HepG2 (cell line): ENCODE results near the gene ACOXL. TPM values are rescaled to one million over a fixed set of nuclear protein-coding genes. Genes with fewer than 3 reads are reported as not detected.

Experiments
- ATAC-seq: fragments of 200-7000 bp; cut with Tn5 transposase; 3 replicates; pipeline ENCODE4 v1.9.1; 2020; ENCODE audit warnings: mild to moderate bottlenecking, moderate library complexity
- BruUV-seq: library from RNA; stranded (reverse); fragments of 400-500 nt; replicated peaks from 2 replicates; lab custom pipeline; 2021; lab: Mats Ljungman, UMichigan
- CTCF ChIA-PET: fragments of 300-600 bp; formaldehyde crosslinking; extraction: SDS; loops from one replicate; lab custom pipeline; 2021; ENCODE audit warnings: low total read pairs, inconsistent platforms, low intra/inter-chr PET ratio; lab: Yijun Ruan, JAX
- POLR2A ChIA-PET: fragments of 350-600 bp; sonication (Branson Sonifier 250); formaldehyde crosslinking; loops from one replicate; lab custom pipeline; 2020; ENCODE audit warnings: antibody characterized with exemption, inconsistent platforms; lab: Yijun Ruan, JAX
- DNase-seq: peaks from one replicate; pipeline ENCODE4 v3.0.0-alpha.2; 2015; ENCODE audit warnings: low spot score
- FAIRE-seq: peaks from 3 replicates; lab custom pipeline; 2011; peaks lifted over from hg19 to GRCh38; lab: Jason Lieb, UNC
- H2AFZ ChIP-seq: one replicate; pipeline ENCODE4 v1.6.1; 2011; ENCODE audit warnings: low read length, inconsistent platforms
- H3K27ac ChIP-seq: fragments of 300-600 bp; 3 replicates; pipeline ENCODE4 v1.8.0; 2011; ENCODE audit warnings: mixed run types, mild to moderate bottlenecking, mixed read lengths, low read length, inconsistent platforms; ENCODE audit not compliant: insufficient read depth; ENCODE audit errors: extremely low read length
- H3K27me3 ChIP-seq, 2 experiments: fragments of 200-600 bp in 1 of 2; 2 replicates in 1 of 2; 3 replicates in 1 of 2; pipeline versions ENCODE4 v1.6.0 to v1.8.0; 2011; ENCODE audit warnings: low read length in 2 of 2, mild to moderate bottlenecking in 2 of 2, moderate library complexity in 2 of 2, inconsistent platforms in 1 of 2; ENCODE audit not compliant: insufficient read depth in 2 of 2, control insufficient read depth in 1 of 2
- H3K36me3 ChIP-seq, 2 experiments: fragments of 200-600 bp in 1 of 2; replicated peaks in 1 of 2; 2 replicates in 1 of 2; 3 replicates in 1 of 2; pipeline versions ENCODE4 v1.5.1 to v1.8.0; 2011; ENCODE audit warnings: low read length in 2 of 2, inconsistent platforms in 1 of 2; ENCODE audit not compliant: insufficient read depth in 2 of 2, control insufficient read depth in 1 of 2
- H3K4me1 ChIP-seq: 2 replicates; pipeline ENCODE4 v1.5.1; 2012; ENCODE audit warnings: low read length, inconsistent platforms; ENCODE audit not compliant: insufficient read depth
- H3K4me2 ChIP-seq: 2 replicates; pipeline ENCODE4 v1.6.0; 2011; ENCODE audit warnings: low read depth, low read length, inconsistent platforms
- H3K4me3 ChIP-seq, 3 experiments: fragments of 200-600 bp in 1 of 3; sonication (generic), shearing (Covaris generic) in 1 of 3; replicated peaks in 1 of 3; 2 replicates each; pipeline ENCODE4 v1.5.1; 2011 to 2016; ENCODE audit warnings: low read length in 3 of 3, inconsistent platforms in 2 of 3, low read depth in 2 of 3, mild to moderate bottlenecking in 2 of 3, control low read depth in 1 of 3, mixed read lengths in 1 of 3; ENCODE audit not compliant: insufficient read depth in 1 of 3
- H3K79me2 ChIP-seq: one replicate; pipeline ENCODE4 v1.6.1; 2011; ENCODE audit warnings: low read length, inconsistent platforms; ENCODE audit not compliant: insufficient read depth
- H3K9ac ChIP-seq: 2 replicates; pipeline ENCODE4 v1.6.0; 2011; ENCODE audit warnings: mild to moderate bottlenecking, low read depth, low read length, inconsistent platforms; ENCODE audit not compliant: insufficient read depth
- H3K9me3 ChIP-seq: 2 replicates; pipeline ENCODE4 v1.5.1; 2012; ENCODE audit warnings: mild to moderate bottlenecking, low read length
- H4K20me1 ChIP-seq: 2 replicates; pipeline ENCODE4 v1.6.0; 2011; ENCODE audit warnings: inconsistent platforms, mild to moderate bottlenecking, low read length, moderate library complexity; ENCODE audit not compliant: insufficient read depth
- ATF7 ChIP-seq, 2 experiments: fragments of 450-650 bp in 1 of 2; sonication (generic) in 1 of 2; formaldehyde crosslinking in 1 of 2; IDR thresholded peaks; 2 replicates each; pipeline versions ENCODE4 v1.4.0 to v1.6.1; 2016 to 2020; ENCODE audit warnings: antibody characterized with exemption in 1 of 2, mild to moderate bottlenecking in 1 of 2, missing genetic modification reagents in 1 of 2
- CREB1 ChIP-seq, 2 experiments: fragments of 450-650 bp in 1 of 2; IDR thresholded peaks; 2 replicates each; pipeline ENCODE4 v1.6.1; 2016 to 2017; ENCODE audit warnings: control low read depth in 1 of 2, mild to moderate bottlenecking in 1 of 2, missing compliant biosample characterization in 1 of 2, missing genetic modification characterization in 1 of 2
- GATAD2A ChIP-seq: IDR thresholded peaks from 2 replicates; pipeline ENCODE4 v1.6.1; 2016
- HNRNPLL ChIP-seq: fragments of 200-400 bp; formaldehyde crosslinking; IDR thresholded peaks from 2 replicates; pipeline ENCODE4 v1.6.1; 2017; ENCODE audit warnings: mild to moderate bottlenecking, low read depth, low read length; ENCODE audit not compliant: poor library complexity, severe bottlenecking
- KDM2A ChIP-seq: sonication (generic); formaldehyde crosslinking; IDR thresholded peaks from 2 replicates; pipeline ENCODE4 v1.4.0; 2020; ENCODE audit warnings: low read depth, missing genetic modification reagents, borderline replicate concordance
- MEIS2 ChIP-seq: sonication (generic); formaldehyde crosslinking; IDR thresholded peaks from 2 replicates; pipeline ENCODE4 v1.9.0; 2021; ENCODE audit warnings: mild to moderate bottlenecking, missing genetic modification reagents
- MTF1 ChIP-seq: sonication (generic); formaldehyde crosslinking; IDR thresholded peaks from 2 replicates; pipeline ENCODE4 v1.5.0; 2020; ENCODE audit warnings: missing genetic modification reagents
- PCBP1 ChIP-seq: fragments of 200-400 bp; formaldehyde crosslinking; IDR thresholded peaks from 2 replicates; pipeline ENCODE4 v1.6.1; 2017; ENCODE audit warnings: mild to moderate bottlenecking, low read depth, low read length, borderline replicate concordance
- SRY ChIP-seq: sonication (generic); formaldehyde crosslinking; IDR thresholded peaks from 2 replicates; pipeline ENCODE4 v1.8.0; 2022; ENCODE audit warnings: mild to moderate bottlenecking, missing genetic modification reagents
- TRIM24 ChIP-seq: sonication (generic); formaldehyde crosslinking; IDR thresholded peaks from 2 replicates; pipeline ENCODE4 v1.8.0; 2022; ENCODE audit warnings: mild to moderate bottlenecking, missing genetic modification reagents
- USF2 ChIP-seq, 2 experiments: sonication (generic) in 1 of 2; formaldehyde crosslinking in 1 of 2; IDR thresholded peaks; 2 replicates each; pipeline versions ENCODE4 v1.5.1 to v1.6.1; 2011 to 2020; ENCODE audit warnings: borderline replicate concordance in 1 of 2, low read depth in 1 of 2, low read length in 1 of 2, mild to moderate bottlenecking in 1 of 2, missing genetic modification reagents in 1 of 2, moderate library complexity in 1 of 2
- ZBTB3 ChIP-seq: sonication (generic); formaldehyde crosslinking; IDR thresholded peaks from 2 replicates; pipeline ENCODE4 v1.4.0; 2020; ENCODE audit warnings: low read depth, mild to moderate bottlenecking, moderate library complexity, missing genetic modification reagents, borderline replicate concordance
- ZFAT ChIP-seq: sonication (generic); formaldehyde crosslinking; conservative IDR thresholded peaks from 2 replicates; pipeline ENCODE4 v1.8.1; 2023; ENCODE audit warnings: missing genetic modification reagents, inconsistent platforms
- ZNF33A ChIP-seq: sonication (generic); formaldehyde crosslinking; IDR thresholded peaks from 2 replicates; pipeline ENCODE4 v1.5.1; 2020; ENCODE audit warnings: missing genetic modification reagents, mild to moderate bottlenecking, moderate library complexity, borderline replicate concordance
- ZNF557 ChIP-seq: sonication (generic); formaldehyde crosslinking; IDR thresholded peaks from 2 replicates; pipeline ENCODE4 v1.4.0; 2020; ENCODE audit warnings: missing genetic modification reagents
- ZNF816 ChIP-seq: sonication (generic); formaldehyde crosslinking; IDR thresholded peaks from 2 replicates; pipeline ENCODE4 v1.8.0; 2022; ENCODE audit warnings: missing genetic modification reagents, mild to moderate bottlenecking, borderline replicate concordance
- WGBS: methylation state at CpG from one replicate; pipeline ENCODE4 v1.1.6; 2017; ENCODE audit warnings: low lambda C conversion rate; 5-methylcytosine and 5-hydroxymethylcytosine counted together
- in situ Hi-C: cut with HindIII; loops from 2 replicates; pipeline ENCODE4 v1.10.0; 2017; ENCODE audit warnings: low pct_unique_long_range_greater_than_20kb; ENCODE audit not compliant: extremely low pct_ligation_motif_present
- intact Hi-C: fragments of 100-400 bp; cut with micrococcal nuclease; formaldehyde crosslinking; loops from one replicate; pipeline ENCODE4 v1.10.0; 2022; ENCODE audit not compliant: unreplicated experiment
- polyA plus RNA-seq, 8 experiments: library from polyadenylated mRNA; depleted of rRNA in 3 of 8; stranded (reverse) in 7 of 8; unstranded in 1 of 8; fragments of >200 nt; fragmentation: Illumina TruSeq in 4 of 8; extraction: Trizol in 4 of 8; gene quantifications; 2 replicates each; pipeline versions ENCODE4 v1.2.1 to v1.2.3, GENCODE V29; 2011 to 2016; ENCODE audit warnings: low read depth in 4 of 8, missing spikeins in 1 of 8, mixed read lengths in 1 of 8; ENCODE audit not compliant: insufficient read depth in 1 of 8
- total RNA-seq, 5 experiments: library from RNA; depleted of rRNA; stranded (reverse); fragments of >200 nt; fragmentation: Illumina TruSeq; extraction: Trizol; gene quantifications; 2 replicates each; pipeline ENCODE4 v1.2.3, GENCODE V29; 2016; ENCODE audit warnings: low read depth in 1 of 5

Gene ACOXL
- total and polyA plus RNA-seq, 2 of the 13 experiments (the other 11 are each of a cell fraction or from before 2014, with no cell fraction given) = not detected

DNA sequence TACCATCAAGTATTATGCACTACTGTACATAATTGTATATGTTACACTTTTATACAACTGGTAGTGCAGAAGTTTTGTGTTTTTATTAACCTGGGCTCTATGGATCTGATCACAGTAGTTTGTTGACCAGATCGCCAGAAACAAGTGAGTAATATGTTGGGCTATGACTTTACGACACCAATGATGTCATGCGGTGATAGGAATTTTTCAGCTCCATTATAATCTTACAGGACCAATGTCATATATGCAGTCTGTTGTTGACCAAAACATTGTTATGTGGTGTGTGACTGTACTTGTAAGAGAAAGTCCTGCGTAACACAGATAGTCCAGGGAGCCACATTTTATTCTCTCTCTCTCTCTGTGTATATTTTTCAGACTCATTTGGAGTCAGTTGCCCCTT lies 4.5 kb upstream of the ACOXL start:
- H4K20me1 ChIP-seq = no peaks in the 10 kb centered on the region; the same call in 1 of the 2 replicates
- DNase-seq (no peak), ATAC-seq (no peak), FAIRE-seq (no peak)
- BruUV-seq = no TSS peak
- in situ Hi-C loops = no loop called here
- no peaks in the 10 kb centered on the region for H3K36me3 ChIP-seq
- H3K9ac ChIP-seq = no peak overlapping the region
- intact Hi-C loops = no loop called here
- WGBS = 64% methylated on average over 4 of the region's 4 CpGs
- POLR2A ChIA-PET = no interaction called here
- H3K9me3 ChIP-seq = no peaks in the 10 kb centered on the region
- H3K27me3 ChIP-seq = peaks cover 11 to 71% of the 10 kb centered on the region in 2 experiments
- TF ChIP-seq USF2 (IDR thresholded peaks at IDR 0.05; ENCODE audit: low read depth, low read length) (no peak), USF2 (CRISPR knock-in tag; IDR thresholded peaks at IDR 0.05; ENCODE audit: borderline replicate concordance) (no peak), CREB1 (IDR thresholded peaks at IDR 0.05) (peak; percentile 63; the same call in 1 of the 2 replicates), CREB1 (CRISPR knock-in tag; IDR thresholded peaks at IDR 0.05) (no peak), ATF7 (IDR thresholded peaks at IDR 0.05) (peak; percentile 75), ATF7 (CRISPR knock-in tag; IDR thresholded peaks at IDR 0.05) (no peak)
- no peaks in the 10 kb centered on the region for H3K79me2 ChIP-seq
- H3K4me2 ChIP-seq = no peak overlapping the region
- CTCF ChIA-PET = no interaction called here
- H3K4me1 ChIP-seq = no peaks in the 10 kb centered on the region
- no peak overlapping the region for H3K4me3 ChIP-seq
- no peak overlapping the region for H3K27ac ChIP-seq
- no peak overlapping the region for H2AFZ ChIP-seq

GRCh38 chr2:110729106-110729505 lies 3.3 kb upstream of the ACOXL start:
- Histone ChIP-seq H3K4me1 (no peaks in the 10 kb centered on the region), H3K27ac (no peak overlapping the region), H3K4me3 (no peak overlapping the region), H3K36me3 (no peaks in the 10 kb centered on the region), H2AFZ (no peak overlapping the region), H3K9me3 (no peaks in the 10 kb centered on the region), H3K4me2 (no peak overlapping the region), H3K27me3 (peaks cover 13 to 74% of the 10 kb centered on the region in 2 experiments), H4K20me1 (no peaks in the 10 kb centered on the region; the same call in 1 of the 2 replicates), H3K9ac (no peak overlapping the region), H3K79me2 (no peaks in the 10 kb centered on the region)
- in situ Hi-C loops = no loop called here
- no TSS peak for BruUV-seq
- CTCF ChIA-PET = no interaction called here
- POLR2A ChIA-PET = no interaction called here
- DNase-seq (no peak), ATAC-seq (no peak), FAIRE-seq (no peak)
- intact Hi-C loops = no loop called here
- 28% methylated on average over 7 of the region's 7 CpGs for WGBS
- no peak for TF ChIP-seq ZNF557 (CRISPR knock-in tag)
- no peak for TF ChIP-seq TRIM24 (CRISPR knock-in tag)
- no peak for TF ChIP-seq KDM2A
- no peak for TF ChIP-seq ZNF816 (CRISPR knock-in tag)
- no peak for TF ChIP-seq MEIS2 (CRISPR knock-in tag)
- no peak for TF ChIP-seq GATAD2A (CRISPR knock-in tag)
- no peak for TF ChIP-seq ZFAT (CRISPR knock-in tag)
- no peak for TF ChIP-seq PCBP1
- TF ChIP-seq ZBTB3 = no peak
- no peak for TF ChIP-seq ZNF33A
- TF ChIP-seq SRY (CRISPR knock-in tag) = no peak
- no peak for TF ChIP-seq MTF1
- TF ChIP-seq HNRNPLL = no peak
